Tibial nerve (tissue), 4 donors: Measurements from ENCODE around the gene BIRC3. TPM values are rescaled to one million over a fixed set of nuclear protein-coding genes. Genes with fewer than 3 reads are reported as not detected.
"Not testable (repeated sequence)": the region's sequence is repeated elsewhere in the genome, so short reads cannot be mapped to it uniquely, and the experiment has no call there.

Experiments used
- DNase-seq, 2 donors: peaks; one replicate each; pipeline ENCODE4 v3.0.0-alpha.2; 2019; ENCODE audit warnings: low spot score in 2 of 2
- H3K27ac ChIP-seq, 4 donors: fragments of 200-600 bp; sonication (generic) in 3 of 4; one replicate each; pipeline ENCODE4 v1.5.1; 2017 to 2019; ENCODE audit warnings: mild to moderate bottlenecking in 1 of 4
- H3K27me3 ChIP-seq, 2 donors: fragments of 200-600 bp; sonication (generic) in 1 of 2; one replicate each; pipeline versions ENCODE4 v1.5.1 to v1.6.0; 2017 to 2019
- H3K36me3 ChIP-seq, 3 donors: fragments of 200-600 bp; sonication (generic); one replicate each; pipeline ENCODE4 v1.5.1; 2018 to 2019
- H3K4me1 ChIP-seq, 4 donors: fragments of 200-600 bp; sonication (generic) in 3 of 4; one replicate each; pipeline ENCODE4 v1.5.1; 2017 to 2019
- H3K4me3 ChIP-seq, 4 donors: fragments of 200-600 bp; sonication (generic) in 3 of 4; one replicate each; pipeline ENCODE4 v1.5.1; 2017 to 2019; ENCODE audit warnings: mild to moderate bottlenecking in 1 of 4, moderate library complexity in 1 of 4
- H3K9me3 ChIP-seq, 4 donors: fragments of 200-600 bp; sonication (generic) in 3 of 4; one replicate each; pipeline ENCODE4 v1.5.1; 2017 to 2019
- CTCF ChIP-seq, 5 experiments: fragments of 200-600 bp in 3 of 5; fragments of 450-650 bp in 2 of 5; sonication (generic) in 3 of 5; IDR thresholded peaks; one replicate each; pipeline ENCODE4 v1.5.1; 2016 to 2019; ENCODE audit warnings: antibody characterized with exemption in 5 of 5, mild to moderate bottlenecking in 3 of 5, moderate library complexity in 2 of 5
- EP300 ChIP-seq, 2 donors: sonication (generic); formaldehyde crosslinking; IDR thresholded peaks; one replicate each; pipeline ENCODE4 v1.6.1; 2017; ENCODE audit warnings: antibody characterized with exemption in 2 of 2, mild to moderate bottlenecking in 1 of 2
- POLR2A ChIP-seq, 2 donors: fragments of 450-650 bp; IDR thresholded peaks; one replicate each; pipeline ENCODE4 v1.6.1; 2017; ENCODE audit warnings: antibody characterized with exemption in 2 of 2, mild to moderate bottlenecking in 2 of 2, moderate library complexity in 2 of 2
- WGBS, 2 donors: methylation state at CpG; one replicate each; pipeline ENCODE4 v1.1.5; 2018; 5-methylcytosine and 5-hydroxymethylcytosine counted together
- total RNA-seq, 4 donors: library from RNA; depleted of rRNA; stranded (reverse); fragments of >200 nt; gene quantifications; one replicate each; pipeline ENCODE4 v1.1.0, GENCODE V29; 2016

The BIRC3 gene
- total RNA-seq, 4 donors from 2014 or later: 12.9 to 28.2 (median 20.3) TPM

DNA sequence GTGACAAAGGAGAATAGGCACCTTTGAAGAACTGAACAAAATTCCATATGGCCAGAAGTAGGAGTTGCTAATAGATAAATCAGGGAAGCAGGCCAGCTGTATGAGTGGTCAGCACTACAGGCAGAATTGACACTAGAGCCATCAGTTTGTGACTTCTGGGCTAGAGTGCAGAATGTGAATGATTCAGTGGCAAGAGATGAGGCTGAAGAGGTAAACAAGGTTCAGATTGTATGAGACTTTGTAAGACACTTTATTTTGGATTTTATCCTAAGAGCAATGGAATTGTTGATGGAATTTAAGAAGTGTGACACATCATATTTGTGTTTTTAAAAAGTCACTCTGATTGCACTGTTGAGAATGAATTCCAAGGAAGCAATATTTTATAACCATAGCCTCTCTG is 12.9 kb downstream of the BIRC3 start:
- H3K27ac ChIP-seq: peak overlapping the region in 1 of 4 donors; percentile 37
- peaks cover 0 to 69% (median 5%) of the 10 kb centered on the region in 3 donors for H3K36me3 ChIP-seq
- H3K4me3 ChIP-seq: no peak overlapping the region
- no peaks in the 10 kb centered on the region for H3K4me1 ChIP-seq
- H3K9me3 ChIP-seq: no peaks in the 10 kb centered on the region
- no peaks in the 10 kb centered on the region for H3K27me3 ChIP-seq
- TF ChIP-seq EP300 (IDR thresholded peaks at IDR 0.05): no peak
- TF ChIP-seq POLR2A (IDR thresholded peaks at IDR 0.05): no peak
- TF ChIP-seq CTCF (IDR thresholded peaks at IDR 0.05): no peak
- no peak for DNase-seq

DNA sequence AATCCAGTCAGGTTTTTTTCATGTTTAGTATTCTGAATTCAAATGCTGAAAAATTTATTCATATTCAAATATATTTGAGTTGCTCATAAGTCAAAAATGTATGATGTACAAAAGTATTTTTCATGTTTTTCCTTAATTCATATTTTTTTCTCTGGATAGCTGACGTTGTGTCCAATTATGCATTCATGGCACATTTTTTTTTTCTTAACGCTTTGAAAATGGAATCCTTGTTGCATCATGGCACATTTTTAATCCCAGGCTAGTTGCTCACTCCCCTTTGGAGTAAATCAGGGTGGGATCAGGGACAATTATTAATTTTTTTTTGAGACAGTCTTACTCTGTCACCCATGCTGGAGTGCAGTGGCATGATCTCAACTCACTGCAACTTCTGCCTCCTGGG is 14.1 kb downstream of the BIRC3 start:
- H3K9me3 ChIP-seq: no peaks in the 10 kb centered on the region
- H3K4me3 ChIP-seq: no peak overlapping the region
- no peaks in the 10 kb centered on the region for H3K4me1 ChIP-seq
- DNase-seq: no peak
- TF ChIP-seq CTCF (IDR thresholded peaks at IDR 0.05): no peak
- TF ChIP-seq EP300 (IDR thresholded peaks at IDR 0.05): no peak
- TF ChIP-seq POLR2A (IDR thresholded peaks at IDR 0.05): no peak
- 48 to 57% methylated on average over 2 of the region's 2 CpGs for WGBS, 2 donors
- peaks cover 0 to 69% (median 5%) of the 10 kb centered on the region in 3 donors for H3K36me3 ChIP-seq
- H3K27ac ChIP-seq: peak overlapping the region in 1 of 4 donors; percentile 0
- H3K27me3 ChIP-seq: no peaks in the 10 kb centered on the region

DNA sequence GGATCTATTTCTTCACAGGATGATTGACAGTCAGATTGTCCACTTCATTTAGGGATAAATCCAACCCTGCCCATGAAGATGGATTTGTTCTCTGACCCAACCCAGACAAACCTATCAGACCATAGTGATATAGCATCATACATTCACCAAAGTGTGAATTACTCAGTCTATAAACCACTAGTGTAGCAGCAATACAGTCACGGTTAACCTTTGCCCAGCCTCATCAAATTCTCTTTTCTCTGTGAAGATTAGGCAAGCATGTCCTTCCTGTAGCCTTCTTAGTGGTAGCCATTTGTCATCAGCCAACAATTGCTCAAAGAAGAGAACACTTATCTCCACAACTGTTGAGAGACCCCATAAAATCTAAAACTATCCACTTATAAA is 15.3 kb downstream of the BIRC3 start:
- no peaks in the 10 kb centered on the region for H3K27me3 ChIP-seq
- TF ChIP-seq POLR2A (IDR thresholded peaks at IDR 0.05): no peak
- TF ChIP-seq CTCF (IDR thresholded peaks at IDR 0.05): no peak
- TF ChIP-seq EP300 (IDR thresholded peaks at IDR 0.05): no peak
- WGBS, 2 donors: 70 to 71% methylated on average over 1 of the region's 1 CpG
- no peaks in the 10 kb centered on the region for H3K9me3 ChIP-seq
- no peak overlapping the region for H3K27ac ChIP-seq
- no peaks in the 10 kb centered on the region for H3K4me1 ChIP-seq
- no peak for DNase-seq
- H3K4me3 ChIP-seq: no peak overlapping the region
- peaks cover 0 to 70% (median 5%) of the 10 kb centered on the region in 3 donors for H3K36me3 ChIP-seq

- no peak for DNase-seq
- peaks cover 0 to 30% (median 0%) of the 10 kb centered on the region in 3 donors for H3K36me3 ChIP-seq
- no peaks in the 10 kb centered on the region for H3K27me3 ChIP-seq
- H3K9me3 ChIP-seq: no peaks in the 10 kb centered on the region
- peaks cover 0 to 8% (median 0%) of the 10 kb centered on the region in 4 donors for H3K4me1 ChIP-seq
- no peak overlapping the region for H3K27ac ChIP-seq
- H3K4me3 ChIP-seq: no peak overlapping the region
- TF ChIP-seq EP300 (IDR thresholded peaks at IDR 0.05) (no peak), CTCF (IDR thresholded peaks at IDR 0.05) (no peak), POLR2A (IDR thresholded peaks at IDR 0.05) (no peak)
These were observed 21.3 kb downstream of the BIRC3 start for GRCh38 chr11:102338479-102339010.

- H3K9me3 ChIP-seq, H3K4me3 ChIP-seq, H3K27me3 ChIP-seq, DNase-seq: not testable (repeated sequence)
- Histone ChIP-seq H3K4me1 (peaks cover 0 to 30% (median 3%) of the 10 kb centered on the region in 4 donors), H3K27ac (peak overlapping the region in 1 of 4 donors; percentile 54), H3K36me3 (peaks cover 0 to 26% (median 0%) of the 10 kb centered on the region in 3 donors)
- 83 to 90% methylated on average over 7 of the region's 7 CpGs for WGBS, 2 donors
These were observed 24.0 kb downstream of the BIRC3 start for GRCh38 chr11:102341311-102341710.
